ENCODE data around the gene TMEM250. TPM values are rescaled to one million over a fixed set of nuclear protein-coding genes. Genes with fewer than 3 reads are reported as not detected.

The TMEM250 gene, protein sequence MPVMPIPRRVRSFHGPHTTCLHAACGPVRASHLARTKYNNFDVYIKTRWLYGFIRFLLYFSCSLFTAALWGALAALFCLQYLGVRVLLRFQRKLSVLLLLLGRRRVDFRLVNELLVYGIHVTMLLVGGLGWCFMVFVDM
- 10 to 100 TPM; 52.3 to 62.9 (median 55.1) TPM for total RNA-seq

DNA sequence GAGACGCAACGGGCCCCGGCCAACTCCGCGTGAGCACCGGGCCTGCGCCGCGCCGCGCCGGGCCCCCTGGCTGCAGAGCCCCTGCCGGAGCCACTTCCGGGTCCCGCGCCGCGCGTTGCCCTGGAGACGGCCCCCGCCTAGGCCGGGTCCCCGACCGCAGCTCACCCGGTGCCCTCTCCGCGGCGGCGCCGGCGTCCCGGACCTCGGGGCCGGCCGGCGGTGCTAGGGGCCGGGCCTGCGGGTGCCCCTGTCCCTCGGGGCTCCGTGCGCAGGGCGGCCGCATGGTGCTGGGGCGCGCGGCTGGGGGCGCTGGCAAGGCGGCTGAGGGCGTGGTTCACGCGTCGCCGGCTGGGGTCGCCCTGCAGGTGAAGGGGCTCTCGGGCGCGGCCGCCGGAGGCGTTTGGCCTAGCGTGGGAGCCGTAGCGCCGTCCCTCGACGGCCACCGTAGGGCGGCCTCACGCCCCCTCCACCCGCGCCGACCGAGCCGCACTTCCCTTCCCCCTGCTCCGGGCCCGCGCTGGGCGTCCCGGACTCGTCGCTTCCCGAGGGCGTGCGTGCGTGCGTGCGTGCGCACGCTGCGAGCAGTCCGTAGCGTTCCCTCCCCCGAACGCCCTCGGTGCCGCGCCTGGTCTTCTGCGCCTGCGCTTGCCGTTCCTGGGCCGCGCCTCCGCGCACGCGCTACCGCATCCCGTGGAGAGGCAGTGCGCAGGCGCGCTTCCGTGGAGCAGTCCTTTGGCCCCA lies at the start of gene TMEM250:
Gene TMEM250, minus strand, starts transcription at position 556 of the 741 bp plus-strand sequence. CDS start 1,975 bp downstream, outside the sequence.
- TF ChIP-seq, protein P1, sequence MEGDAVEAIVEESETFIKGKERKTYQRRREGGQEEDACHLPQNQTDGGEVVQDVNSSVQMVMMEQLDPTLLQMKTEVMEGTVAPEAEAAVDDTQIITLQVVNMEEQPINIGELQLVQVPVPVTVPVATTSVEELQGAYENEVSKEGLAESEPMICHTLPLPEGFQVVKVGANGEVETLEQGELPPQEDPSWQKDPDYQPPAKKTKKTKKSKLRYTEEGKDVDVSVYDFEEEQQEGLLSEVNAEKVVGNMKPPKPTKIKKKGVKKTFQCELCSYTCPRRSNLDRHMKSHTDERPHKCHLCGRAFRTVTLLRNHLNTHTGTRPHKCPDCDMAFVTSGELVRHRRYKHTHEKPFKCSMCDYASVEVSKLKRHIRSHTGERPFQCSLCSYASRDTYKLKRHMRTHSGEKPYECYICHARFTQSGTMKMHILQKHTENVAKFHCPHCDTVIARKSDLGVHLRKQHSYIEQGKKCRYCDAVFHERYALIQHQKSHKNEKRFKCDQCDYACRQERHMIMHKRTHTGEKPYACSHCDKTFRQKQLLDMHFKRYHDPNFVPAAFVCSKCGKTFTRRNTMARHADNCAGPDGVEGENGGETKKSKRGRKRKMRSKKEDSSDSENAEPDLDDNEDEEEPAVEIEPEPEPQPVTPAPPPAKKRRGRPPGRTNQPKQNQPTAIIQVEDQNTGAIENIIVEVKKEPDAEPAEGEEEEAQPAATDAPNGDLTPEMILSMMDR (IDR thresholded peaks at IDR 0.05), result no peak
- TF ChIP-seq POLR2A (IDR thresholded peaks at IDR 0.05), result peak in 1 of 2 donors; percentile 0
- 1% methylated on average over 26 to 63 of the region's 112 CpGs for WGBS, 2 donors
- H3K4me3 ChIP-seq (ENCODE audit: low read depth, poor library complexity, severe bottlenecking), result peak within 1 kb of the TSS; percentile 69
- intact Hi-C loops (cut with DNase I; ENCODE audit: low total_unique reads), result no loop called here
- peak; percentile 91 to 99 for DNase-seq (ENCODE audit: low spot score in 2 of 2)

DNA sequence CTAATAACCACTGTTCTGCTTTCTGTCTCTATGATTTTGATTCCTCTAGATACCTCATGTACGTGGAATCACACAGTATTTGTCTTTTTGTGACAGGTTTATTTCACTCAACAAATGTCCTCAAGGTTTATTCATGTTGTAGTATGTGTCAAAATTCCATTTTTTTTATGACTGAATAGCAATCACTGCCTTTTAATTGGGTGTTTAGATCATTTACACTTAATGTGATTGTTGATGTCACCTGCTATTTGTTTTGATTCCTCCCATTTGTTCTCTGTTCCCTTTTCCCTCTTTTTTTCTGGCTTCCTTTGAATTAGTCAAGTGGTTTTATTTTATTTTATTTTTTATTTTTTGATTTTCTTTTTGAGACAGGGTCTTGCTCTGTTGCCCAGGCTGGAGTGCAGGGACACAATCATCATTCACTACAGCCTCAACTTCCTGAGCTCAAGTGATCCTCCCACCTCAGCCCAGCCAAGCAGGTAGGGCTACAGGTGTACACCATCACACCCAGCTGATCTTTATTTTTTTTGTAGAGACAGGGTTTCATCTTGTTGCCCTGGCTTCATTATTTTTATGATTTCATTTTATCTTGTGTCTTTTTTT lies 44.7 kb upstream of the TMEM250 start:
- TF ChIP-seq, protein P1 (IDR thresholded peaks at IDR 0.05), result no peak
- TF ChIP-seq POLR2A (IDR thresholded peaks at IDR 0.05), result no peak
- no peak overlapping the region for H3K4me3 ChIP-seq (ENCODE audit: low read depth, poor library complexity, severe bottlenecking)
- whole genome bisulfite sequencing, 2 donors, result 51 to 58% methylated on average over 1 of the region's 1 CpG
- no peak for DNase-seq (ENCODE audit: low spot score in 2 of 2)
- intact Hi-C loops (cut with DNase I; ENCODE audit: low total_unique reads), result no loop called here

DNA sequence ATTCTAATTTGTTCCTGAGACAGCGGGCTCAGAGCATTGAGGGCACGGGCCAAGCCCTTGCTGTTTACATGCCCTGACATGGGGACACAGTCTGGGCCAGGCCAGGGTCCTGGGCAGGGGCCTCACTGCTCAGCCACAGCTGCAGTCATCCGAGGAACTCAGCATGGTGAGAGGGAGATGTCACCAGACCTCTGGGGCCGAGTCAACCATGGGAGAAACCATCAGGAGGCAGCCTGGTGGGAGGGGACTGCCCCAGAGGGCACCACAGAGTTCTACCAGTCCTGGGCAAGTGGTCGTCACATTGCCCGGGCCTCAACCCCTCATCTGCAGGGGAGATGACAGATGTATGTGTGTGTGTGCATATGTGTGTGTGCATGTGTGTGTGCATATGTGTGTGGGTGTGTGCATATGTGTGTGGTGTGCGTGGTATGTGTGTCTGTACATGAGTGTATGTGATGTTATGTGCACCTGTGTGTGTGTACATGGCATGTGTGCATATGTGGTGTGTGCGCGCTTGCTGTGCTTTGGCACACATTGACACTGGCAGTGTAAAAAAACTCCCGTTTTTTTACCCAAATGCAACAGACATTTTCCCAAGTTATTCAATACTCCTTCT lies 42.4 kb upstream of the TMEM250 start:
- TF ChIP-seq, protein P1 (IDR thresholded peaks at IDR 0.05), result no peak
- TF ChIP-seq POLR2A (IDR thresholded peaks at IDR 0.05), result no peak
- no peak overlapping the region for H3K4me3 ChIP-seq (ENCODE audit: low read depth, poor library complexity, severe bottlenecking)
- DNase-seq (ENCODE audit: low spot score in 2 of 2), result no peak
- WGBS, 2 donors, result 68 to 76% methylated on average over 9 to 10 of the region's 10 CpGs
- intact Hi-C loops (cut with DNase I; ENCODE audit: low total_unique reads), result no loop called here

DNA sequence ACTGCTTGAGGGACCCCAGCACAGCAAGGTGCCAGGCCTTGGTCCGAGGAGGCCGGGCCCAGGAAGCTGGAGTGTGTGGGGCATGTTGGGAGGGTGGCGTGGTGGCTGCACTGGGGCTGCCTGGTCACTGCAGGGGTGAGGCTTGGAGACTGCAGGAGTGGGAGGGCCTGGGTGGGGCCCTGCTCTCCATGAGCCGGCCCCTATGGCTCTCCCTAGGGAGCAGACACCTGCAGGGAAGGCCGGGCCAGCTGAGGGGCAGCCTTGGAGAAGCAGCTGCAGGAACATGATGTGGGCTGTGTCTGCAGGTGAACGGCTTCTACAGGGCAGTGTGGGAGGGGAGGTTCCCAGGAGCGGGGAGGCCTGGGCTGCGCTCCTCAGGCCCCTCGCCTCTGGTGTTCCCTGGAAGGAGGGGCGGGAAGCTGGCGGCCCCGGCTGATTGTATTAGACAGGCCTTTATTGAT lies 41.7 kb upstream of the TMEM250 start:
- DNase-seq (ENCODE audit: low spot score in 2 of 2), result no peak
- WGBS, 2 donors, result 66 to 80% methylated on average over 11 to 12 of the region's 12 CpGs

DNA sequence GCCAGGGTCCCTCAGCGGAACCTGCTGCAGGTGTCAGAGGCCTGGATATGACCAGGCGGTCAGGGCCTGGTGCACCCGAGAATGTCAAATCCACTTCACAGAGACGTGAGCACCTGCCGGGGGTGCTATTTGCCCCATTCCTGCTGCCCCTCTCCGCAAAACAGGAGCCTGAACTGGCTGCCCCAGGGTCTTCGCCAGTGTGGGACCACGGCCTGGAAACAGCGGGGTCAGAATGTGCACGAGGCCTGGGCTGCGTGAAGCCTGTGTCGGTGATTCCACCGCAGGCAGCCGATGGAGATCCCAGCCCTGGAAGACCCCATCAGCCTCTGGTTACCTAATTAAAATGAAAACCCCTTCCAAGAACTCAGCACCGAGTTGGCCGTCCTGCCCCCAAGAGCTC lies 41.2 kb upstream of the TMEM250 start:
- TF ChIP-seq, protein P1 (IDR thresholded peaks at IDR 0.05), result no peak
- no peak for TF ChIP-seq POLR2A (IDR thresholded peaks at IDR 0.05)
- H3K4me3 ChIP-seq (ENCODE audit: low read depth, poor library complexity, severe bottlenecking), result no peak overlapping the region
- 91 to 93% methylated on average over 14 to 16 of the region's 16 CpGs for WGBS, 2 donors
- DNase-seq (ENCODE audit: low spot score in 2 of 2), result no peak
- intact Hi-C loops (cut with DNase I; ENCODE audit: low total_unique reads), result no loop called here

More for the DNA sequence above, 41.7 kb upstream of the TMEM250 start:
- intact Hi-C loops (cut with DNase I; ENCODE audit: low total_unique reads), result no loop called here
- no peak for TF ChIP-seq POLR2A (IDR thresholded peaks at IDR 0.05)
- TF ChIP-seq, protein P1 (IDR thresholded peaks at IDR 0.05), result no peak
- no peak overlapping the region for H3K4me3 ChIP-seq (ENCODE audit: low read depth, poor library complexity, severe bottlenecking)
